ENCODE data around the gene CCDC90B.
A peak's percentile ranks its signal among the peaks of the same experiment; 100 is the strongest.
"Not testable (repeated sequence)": the region's sequence is repeated elsewhere in the genome, so short reads cannot be mapped to it uniquely, and the experiment has no call there.

CCDC90B gene

GRCh38 chr11:83285151-83285770 lies 906 bp downstream of the CCDC90B start:
- ATAC-seq = peak; percentile 25 to 39

DNA sequence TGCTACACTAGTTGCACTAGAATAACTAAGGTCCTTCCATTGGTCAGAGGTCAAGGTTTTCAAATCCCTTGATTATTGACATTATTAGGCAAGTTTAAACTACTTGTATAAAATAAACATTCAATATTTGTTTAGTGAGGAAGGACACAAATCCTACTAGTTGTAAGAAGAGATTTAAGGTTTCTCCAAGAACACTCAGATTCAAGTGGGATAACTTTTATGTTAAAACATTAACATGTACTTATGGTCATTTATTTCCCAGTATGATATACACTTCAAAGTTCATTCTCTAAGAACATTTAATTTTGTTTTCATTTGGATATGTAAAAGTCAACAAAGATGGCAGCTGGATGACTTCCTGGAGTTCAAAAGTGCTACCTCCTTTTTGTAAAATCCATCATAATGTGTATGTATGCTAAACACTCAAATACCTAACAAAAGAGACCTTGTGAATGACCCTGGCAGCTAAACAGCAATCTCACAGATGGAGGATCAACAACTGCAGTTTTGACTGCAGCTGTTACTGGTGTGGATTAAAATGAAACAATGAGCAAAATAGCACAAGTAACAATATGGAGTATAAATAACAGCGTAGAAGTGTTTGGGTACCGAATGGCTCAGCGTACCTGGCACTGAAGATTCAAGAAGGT lies 1.5 kb downstream of the CCDC90B start:
- no peak for ATAC-seq

- no peak for ATAC-seq
Observed at GRCh38 chr11:83282084-83282716, 4.0 kb downstream of the CCDC90B start.

DNA sequence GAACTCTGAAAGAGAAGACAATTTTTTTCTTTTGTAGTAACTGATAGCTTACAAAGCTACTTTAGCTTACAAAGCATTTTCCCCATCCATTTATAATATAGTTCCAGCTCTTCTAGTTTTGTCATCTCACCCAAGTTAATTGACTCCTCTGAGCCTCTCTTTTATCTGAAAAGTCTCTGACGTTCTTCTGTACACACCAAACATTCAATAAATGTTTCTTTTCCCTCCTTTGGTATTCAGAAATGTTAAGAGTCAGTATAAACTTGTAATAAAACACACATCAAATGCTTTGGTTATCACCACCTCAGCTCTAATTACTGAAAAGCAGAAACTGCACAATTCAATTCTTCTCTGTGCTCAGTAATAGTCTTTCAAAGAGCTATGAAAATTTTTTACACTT lies 5.9 kb downstream of the CCDC90B start:
- ATAC-seq = no peak

GRCh38 chr11:83278351-83278750 lies 7.8 kb downstream of the CCDC90B start:
- ATAC-seq = no peak

- no peak for ATAC-seq
Observed at GRCh38 chr11:83275888-83276641, 10.1 kb downstream of the CCDC90B start.

DNA sequence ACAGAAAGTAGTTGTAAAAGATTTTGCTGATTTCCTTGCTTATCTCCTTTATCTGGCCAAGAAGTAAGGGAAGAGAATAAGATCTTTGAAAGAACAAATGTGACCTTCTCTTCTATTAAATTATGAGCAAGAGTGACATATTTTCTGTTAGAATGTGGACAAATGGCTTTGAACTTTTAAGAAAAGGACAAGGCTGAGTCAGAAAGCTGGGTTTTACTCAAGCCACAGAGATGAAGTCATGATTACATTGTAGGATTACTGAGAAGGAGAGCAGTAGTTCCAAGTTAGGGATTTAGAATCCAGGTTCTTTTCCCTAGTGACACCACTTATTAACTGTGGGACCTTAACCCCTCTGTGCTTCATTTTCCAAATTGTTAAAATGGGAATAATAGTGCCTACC lies 13.5 kb downstream of the CCDC90B start:
- no peak for ATAC-seq

- ATAC-seq = not testable (repeated sequence)
Observed at GRCh38 chr11:83271734-83272133, 14.4 kb downstream of the CCDC90B start.

DNA sequence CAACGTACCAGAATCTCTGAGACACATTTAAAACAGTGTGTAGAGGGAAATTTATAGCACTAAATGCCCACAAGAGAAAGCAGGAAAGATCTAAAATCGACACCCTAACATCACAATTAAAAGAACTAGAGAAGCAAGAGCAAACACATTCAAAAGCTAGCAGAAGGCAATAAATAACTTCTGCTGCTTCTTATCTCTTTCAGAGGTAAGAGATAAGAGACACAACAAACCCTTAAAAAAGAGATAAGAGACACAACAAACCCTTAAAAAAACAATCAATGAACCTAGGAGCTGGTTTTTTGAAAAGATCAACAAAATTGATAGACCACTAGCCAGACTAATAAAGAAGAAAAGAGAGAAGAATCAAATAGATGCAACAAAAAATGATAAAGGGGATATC lies 17.1 kb downstream of the CCDC90B start:
- not testable (repeated sequence) for ATAC-seq

DNA sequence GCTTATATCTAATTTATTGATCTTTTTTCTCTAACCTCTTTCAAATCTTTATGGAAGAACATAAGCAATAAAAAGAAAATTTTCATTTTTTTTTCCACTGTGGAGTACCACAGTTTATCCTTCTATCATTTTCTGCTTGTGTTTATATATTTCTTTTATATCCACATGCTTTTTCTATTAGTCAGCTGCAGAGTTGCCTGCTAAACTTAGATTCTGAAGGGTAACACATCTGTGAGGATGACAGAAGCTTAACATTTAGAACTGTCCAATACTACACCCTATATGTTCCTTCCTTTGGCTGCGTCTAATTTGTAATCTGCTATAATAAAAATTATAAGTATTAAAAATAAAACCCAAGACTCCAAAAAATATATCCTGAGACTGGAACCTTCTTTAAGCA lies 20.8 kb downstream of the CCDC90B start:
- ATAC-seq = no peak

DNA sequence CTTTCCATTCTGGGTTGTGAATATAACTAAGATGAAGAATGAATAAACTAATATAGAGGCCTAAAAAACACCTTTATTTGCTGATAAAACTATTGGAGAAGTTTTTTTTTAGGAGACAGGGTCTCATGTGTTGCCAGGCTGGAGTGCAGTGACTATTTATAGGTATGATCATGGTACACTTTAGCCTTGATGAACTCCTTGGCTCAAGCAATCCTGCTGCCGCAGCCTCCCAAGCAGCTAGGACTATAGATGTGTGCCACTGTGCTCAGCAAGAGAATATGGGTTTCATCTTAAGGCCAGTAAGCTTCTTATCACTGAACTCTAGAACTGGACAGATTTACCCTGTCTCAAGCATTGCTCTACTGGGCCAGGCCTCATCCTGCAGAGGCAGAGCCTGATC lies 26.6 kb downstream of the CCDC90B start:
- ATAC-seq = no peak

GRCh38 chr11:83257761-83258168 lies 28.4 kb downstream of the CCDC90B start:
- no peak for ATAC-seq

DNA sequence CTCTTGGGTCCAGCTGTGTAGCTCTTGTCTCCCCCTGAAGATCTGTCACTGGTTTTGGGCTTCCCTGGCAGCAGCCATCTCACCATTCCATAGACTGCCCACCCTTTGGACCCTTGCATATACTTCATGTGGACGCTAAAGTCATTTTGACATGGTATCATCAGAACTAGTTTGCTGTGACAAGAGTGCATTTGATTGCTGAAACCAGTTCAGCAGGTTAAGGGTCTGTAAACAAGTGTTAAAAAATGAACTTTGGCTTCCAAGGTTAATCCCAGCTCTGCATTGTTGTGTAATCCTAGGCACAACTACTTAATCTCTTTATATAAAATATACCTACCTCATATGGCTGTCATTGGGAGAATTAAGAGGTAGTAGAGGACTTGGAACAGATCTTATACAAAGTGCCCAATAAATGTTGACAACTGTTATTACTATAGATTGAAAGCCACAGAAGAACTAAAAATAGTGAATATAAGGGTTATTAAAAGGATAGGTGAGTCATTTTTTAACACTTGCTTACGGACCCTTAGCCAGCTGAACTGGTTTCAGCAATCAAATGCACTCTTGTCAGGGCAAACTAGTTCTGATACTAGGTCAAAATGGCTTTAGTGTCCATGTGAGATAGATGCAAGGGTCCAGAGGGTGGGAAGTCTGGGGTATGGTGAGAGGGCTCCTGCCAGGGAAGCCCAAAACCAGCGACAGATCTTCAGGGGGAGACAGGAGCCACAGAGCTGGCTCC lies 29.4 kb downstream of the CCDC90B start:
- no peak for ATAC-seq

GRCh38 chr11:83255366-83255765 lies 30.8 kb downstream of the CCDC90B start:
- no peak for ATAC-seq

GRCh38 chr11:83252941-83253340 lies 33.2 kb downstream of the CCDC90B start:
- no peak for ATAC-seq

DNA sequence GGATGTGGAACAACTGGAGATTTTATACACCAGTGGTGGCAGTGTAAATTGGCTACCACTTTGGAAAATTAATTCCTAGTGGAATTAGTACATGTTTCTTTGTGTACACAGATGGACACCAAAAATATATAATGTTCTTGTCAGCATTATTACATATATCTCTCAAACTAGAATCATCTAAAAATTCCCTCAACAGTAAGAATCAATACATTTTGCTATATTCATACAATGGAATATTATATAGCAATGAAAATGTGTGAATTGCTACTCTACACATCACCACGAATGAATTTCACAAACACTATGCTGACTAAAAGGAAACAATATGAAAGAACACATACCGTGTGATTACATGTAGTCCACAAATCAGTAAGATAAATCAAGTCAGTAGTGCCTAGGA lies 33.9 kb downstream of the CCDC90B start:
- no peak for ATAC-seq

DNA sequence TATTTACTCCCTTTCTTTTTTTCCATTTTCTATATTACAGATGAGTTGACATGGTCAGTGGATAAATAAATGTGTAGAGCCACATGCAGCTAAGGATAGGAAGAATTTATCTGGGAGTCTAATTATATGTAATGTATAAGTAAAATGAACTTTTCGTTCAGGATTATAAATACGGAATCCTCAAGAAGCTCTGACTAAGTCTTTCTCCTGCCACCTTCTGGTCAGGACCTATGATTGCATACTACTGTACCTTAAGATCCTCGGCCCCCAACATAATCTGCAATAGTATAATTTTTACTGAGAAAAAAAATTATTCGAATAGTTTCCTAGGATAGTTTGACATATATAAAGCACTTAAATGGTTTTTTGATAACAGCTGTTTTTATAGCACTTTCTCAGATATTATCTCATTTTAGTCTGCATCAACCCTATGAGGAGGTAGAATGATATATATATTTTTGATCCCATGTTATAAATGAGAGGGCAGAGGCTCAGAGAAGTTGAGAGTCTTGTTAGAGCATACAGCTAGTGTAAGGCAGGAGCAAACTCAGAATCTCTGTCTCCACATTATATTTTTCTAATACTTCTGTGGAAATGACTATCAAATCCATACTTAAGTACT lies 36.1 kb downstream of the CCDC90B start:
- peak in 1 of 2 donors; percentile 58 for ATAC-seq

DNA sequence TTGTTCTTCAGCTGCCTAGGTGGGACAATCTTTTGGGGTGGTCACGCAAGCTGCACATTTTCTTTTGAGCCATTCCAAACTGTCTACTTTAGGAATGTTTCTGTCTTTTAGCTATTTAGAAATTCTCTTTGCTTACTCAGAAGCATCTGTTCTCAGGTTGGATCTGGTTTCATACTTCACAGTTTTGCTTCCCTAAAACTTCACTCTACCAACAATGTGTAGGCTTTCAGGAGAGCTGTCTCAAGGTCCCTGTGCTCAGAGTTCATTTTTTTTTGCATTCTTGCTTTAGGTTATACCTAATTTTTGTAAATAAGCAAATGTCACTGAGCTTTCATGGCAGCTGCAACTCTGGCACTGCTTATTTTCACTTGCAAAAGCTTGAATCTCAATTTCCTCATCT lies 36.7 kb downstream of the CCDC90B start:
- no peak for ATAC-seq

- no peak for ATAC-seq
Observed at GRCh38 chr11:83241291-83241946, 44.7 kb downstream of the CCDC90B start.

DNA sequence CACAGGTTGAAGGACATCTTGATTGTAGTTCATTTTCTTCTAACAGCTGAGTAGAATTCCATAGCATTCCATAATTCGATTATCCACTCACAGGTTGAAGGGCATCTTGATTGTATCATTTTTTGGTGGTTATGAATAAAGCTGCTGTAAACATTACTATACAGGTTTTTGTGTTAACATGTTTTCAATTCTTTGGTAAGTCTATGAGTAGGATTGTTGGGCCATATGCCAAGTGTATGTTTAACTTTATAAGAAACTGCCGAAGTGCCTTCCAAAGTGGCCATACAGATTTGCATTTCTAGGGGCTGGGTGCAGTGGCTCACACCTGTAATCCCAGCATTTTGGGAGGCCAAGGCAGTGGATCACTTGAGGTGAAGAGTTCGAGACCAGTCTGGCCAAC lies 48.1 kb downstream of the CCDC90B start:
- no peak for ATAC-seq

DNA sequence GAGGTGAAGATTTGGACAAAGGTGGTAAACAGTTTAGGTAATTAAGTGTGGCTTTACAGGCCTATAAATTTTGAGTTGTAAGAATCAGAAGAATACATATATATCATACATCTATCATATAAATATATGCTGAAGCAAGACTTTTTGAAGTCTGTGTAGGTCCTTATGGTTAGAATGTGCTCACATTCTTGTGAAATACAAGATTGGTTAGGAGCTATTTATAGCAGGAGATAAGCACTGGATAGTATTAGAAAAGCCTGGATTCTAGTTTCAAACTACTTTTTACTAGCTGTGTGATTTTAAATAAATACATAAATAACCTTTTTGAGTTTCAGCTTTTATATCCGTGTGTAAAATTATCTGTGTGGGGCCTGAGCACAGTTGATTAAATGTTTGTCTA lies 50.3 kb downstream of the CCDC90B start:
- no peak for ATAC-seq

DNA sequence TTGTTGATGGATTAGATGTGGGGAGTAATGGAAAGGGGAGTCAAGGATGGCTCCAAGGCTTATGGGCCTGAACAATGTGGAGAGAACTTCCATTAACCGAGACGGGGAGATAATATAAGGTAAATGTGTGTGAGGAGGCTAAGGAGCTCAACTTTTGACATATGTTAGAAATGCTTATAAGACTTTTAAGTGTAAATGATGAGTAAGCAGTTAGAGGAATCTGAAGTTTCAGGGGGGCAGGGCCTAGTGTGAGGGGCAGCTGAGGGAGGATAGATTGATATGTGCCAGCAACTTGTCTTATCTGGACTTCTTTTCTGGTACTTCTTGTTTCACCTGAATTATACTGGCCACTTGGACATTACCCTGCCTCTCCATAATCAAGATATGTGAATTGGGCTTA lies 62.7 kb downstream of the CCDC90B start:
- ATAC-seq = no peak

Measured in activated CD4-positive, CD25-positive, alpha-beta regulatory T cell treated with anti-CD3 and anti-CD28 coated beads, Interleukin-2, amount 50 U/mL, for 24 hours (primary cell).